Astrocyte (in vitro differentiated cells and primary cell): ENCODE measurements around the gene TCP11. TPM values are rescaled to one million over a fixed set of nuclear protein-coding genes. Genes with fewer than 3 reads are reported as not detected.

Source experiments
- DNase-seq: peaks from one replicate; pipeline ENCODE4 v3.0.0-alpha.2; 2010; ENCODE audit warnings: low read depth
- FAIRE-seq: peaks from 2 replicates; lab custom pipeline; 2011; peaks lifted over from hg19 to GRCh38; lab: Jason Lieb, UNC
- H2AFZ ChIP-seq: 2 replicates; pipeline ENCODE4 v1.6.0; 2012; ENCODE audit warnings: low read depth, low read length, inconsistent platforms
- H3K27ac ChIP-seq: 2 replicates; pipeline ENCODE4 v1.5.1; 2011; ENCODE audit warnings: low read depth, low read length, inconsistent platforms
- H3K27me3 ChIP-seq: 2 replicates; pipeline ENCODE4 v1.6.0; 2011; ENCODE audit warnings: low read length, inconsistent platforms; ENCODE audit not compliant: insufficient read depth
- H3K36me3 ChIP-seq: 2 replicates; pipeline ENCODE4 v1.5.1; 2011; ENCODE audit warnings: low read length, inconsistent platforms; ENCODE audit not compliant: insufficient read depth
- H3K4me1 ChIP-seq: 2 replicates; pipeline ENCODE4 v1.5.1; 2011; ENCODE audit warnings: low read length, inconsistent platforms; ENCODE audit not compliant: insufficient read depth
- H3K4me2 ChIP-seq: 2 replicates; pipeline ENCODE4 v1.6.0; 2012; ENCODE audit warnings: low read length, inconsistent platforms
- H3K4me3 ChIP-seq: 2 replicates; pipeline ENCODE4 v1.5.1; 2011; ENCODE audit warnings: low read depth, mild to moderate bottlenecking, low read length, inconsistent platforms; ENCODE audit not compliant: insufficient read depth
- H3K79me2 ChIP-seq: 2 replicates; pipeline ENCODE4 v1.6.0; 2012; ENCODE audit warnings: mild to moderate bottlenecking, low read length, inconsistent platforms; ENCODE audit not compliant: insufficient read depth
- H3K9ac ChIP-seq: 2 replicates; pipeline ENCODE4 v1.6.0; 2012; ENCODE audit warnings: mild to moderate bottlenecking, low read length, inconsistent platforms
- H3K9me3 ChIP-seq: 2 replicates; pipeline ENCODE4 v1.5.1; 2012; ENCODE audit warnings: low read depth, mild to moderate bottlenecking, low read length, inconsistent platforms; ENCODE audit not compliant: insufficient read depth
- H4K20me1 ChIP-seq: 2 replicates; pipeline ENCODE4 v1.6.0; 2012; ENCODE audit warnings: low read length, inconsistent platforms; ENCODE audit not compliant: insufficient read depth
- H3K27ac Mint-ChIP-seq: one replicate; pipeline ENCODE4 v1.8.0; 2021; ENCODE audit warnings: mild to moderate bottlenecking, mixed read lengths; ENCODE audit not compliant: unreplicated experiment
- H3K27me3 Mint-ChIP-seq: one replicate; pipeline ENCODE4 v1.8.0; 2021; ENCODE audit warnings: low read depth, mixed read lengths; ENCODE audit not compliant: unreplicated experiment
- H3K36me3 Mint-ChIP-seq: one replicate; pipeline ENCODE4 v1.8.0; 2021; ENCODE audit warnings: low read depth, mixed read lengths; ENCODE audit not compliant: unreplicated experiment
- H3K4me1 Mint-ChIP-seq: one replicate; pipeline ENCODE4 v1.8.0; 2021; ENCODE audit warnings: low read depth, mixed read lengths; ENCODE audit not compliant: unreplicated experiment
- H3K4me3 Mint-ChIP-seq: one replicate; pipeline ENCODE4 v1.8.0; 2021; ENCODE audit warnings: mild to moderate bottlenecking, moderate library complexity, mixed read lengths; ENCODE audit not compliant: unreplicated experiment
- H3K9me3 Mint-ChIP-seq: one replicate; pipeline ENCODE4 v1.8.0; 2021; ENCODE audit warnings: mild to moderate bottlenecking, mixed read lengths; ENCODE audit not compliant: unreplicated experiment
- CTCF ChIP-seq: IDR thresholded peaks from 2 replicates; pipeline ENCODE4 v1.5.1; 2011; ENCODE audit warnings: low read depth, mild to moderate bottlenecking, inconsistent platforms, low read length, moderate library complexity; ENCODE audit not compliant: insufficient read depth
- EZH2 ChIP-seq: IDR thresholded peaks from 2 replicates; pipeline ENCODE4 v1.6.1; 2012; ENCODE audit warnings: mild to moderate bottlenecking, low read length, inconsistent platforms; ENCODE audit not compliant: insufficient read depth
- total RNA-seq: library from RNA; stranded (reverse); gene quantifications from 2 replicates; pipeline ENCODE4 v1.2.1, GENCODE V29; 2021

TCP11 gene
- total RNA-seq, 1 donor from 2014 or later = not detected

- no peak overlapping the region for H3K4me3 Mint-ChIP-seq
- Histone ChIP-seq H3K4me3 (no peak overlapping the region), H3K4me1 (no peaks in the 10 kb centered on the region), H4K20me1 (no peaks in the 10 kb centered on the region), H2AFZ (no peak overlapping the region), H3K36me3 (no peaks in the 10 kb centered on the region), H3K9me3 (no peaks in the 10 kb centered on the region), H3K79me2 (no peaks in the 10 kb centered on the region), H3K27ac (no peak overlapping the region), H3K27me3 (no peaks in the 10 kb centered on the region), H3K4me2 (no peak overlapping the region), H3K9ac (no peak overlapping the region)
- H3K4me1 Mint-ChIP-seq = no peaks in the 10 kb centered on the region
- H3K27me3 Mint-ChIP-seq = no peaks in the 10 kb centered on the region
- peaks cover 4% of the 10 kb centered on the region for H3K36me3 Mint-ChIP-seq
- no peak for FAIRE-seq
- no peak overlapping the region for H3K27ac Mint-ChIP-seq
- H3K9me3 Mint-ChIP-seq = no peaks in the 10 kb centered on the region
- TF ChIP-seq CTCF (no peak), EZH2 (no peak)
- no peak for DNase-seq
Measured at GRCh38 chr6:35069262-35069661, 71.9 kb downstream of the TCP11 start.

- no peaks in the 10 kb centered on the region for H3K9me3 ChIP-seq
- DNase-seq = no peak
- Mint-ChIP-seq H3K36me3 (peaks cover 7% of the 10 kb centered on the region), H3K4me3 (no peak overlapping the region), H3K9me3 (no peaks in the 10 kb centered on the region), H3K27me3 (no peaks in the 10 kb centered on the region), H3K4me1 (no peaks in the 10 kb centered on the region), H3K27ac (no peak overlapping the region)
- no peak overlapping the region for H3K4me2 ChIP-seq
- H3K36me3 ChIP-seq = no peaks in the 10 kb centered on the region
- FAIRE-seq = no peak
- H3K79me2 ChIP-seq = no peaks in the 10 kb centered on the region
- H3K9ac ChIP-seq = no peak overlapping the region
- TF ChIP-seq CTCF (no peak), EZH2 (no peak)
- no peak overlapping the region for H2AFZ ChIP-seq
- no peaks in the 10 kb centered on the region for H4K20me1 ChIP-seq
- H3K27me3 ChIP-seq = no peaks in the 10 kb centered on the region
- H3K4me3 ChIP-seq = no peak overlapping the region
- no peak overlapping the region for H3K27ac ChIP-seq
- H3K4me1 ChIP-seq = no peaks in the 10 kb centered on the region
Measured at GRCh38 chr6:35068644-35069043, 72.5 kb downstream of the TCP11 start.

- no peak overlapping the region for H3K9ac ChIP-seq
- H3K4me3 Mint-ChIP-seq = no peak overlapping the region
- H3K27ac Mint-ChIP-seq = no peak overlapping the region
Measured at GRCh38 chr6:35068206-35068605, 72.9 kb downstream of the TCP11 start.

More at GRCh38 chr6:35068206-35068605, 72.9 kb downstream of the TCP11 start:
- no peaks in the 10 kb centered on the region for H3K4me1 Mint-ChIP-seq
- Histone ChIP-seq H3K9me3 (no peaks in the 10 kb centered on the region), H3K4me1 (no peaks in the 10 kb centered on the region), H4K20me1 (no peaks in the 10 kb centered on the region), H3K27ac (no peak overlapping the region), H3K79me2 (no peaks in the 10 kb centered on the region), H2AFZ (no peak overlapping the region), H3K4me2 (no peak overlapping the region), H3K4me3 (no peak overlapping the region), H3K27me3 (no peaks in the 10 kb centered on the region), H3K36me3 (no peaks in the 10 kb centered on the region)
- H3K27me3 Mint-ChIP-seq = no peaks in the 10 kb centered on the region
- DNase-seq (no peak), FAIRE-seq (no peak)
- H3K36me3 Mint-ChIP-seq = peaks cover 10% of the 10 kb centered on the region
- TF ChIP-seq CTCF (no peak), EZH2 (no peak)
- no peaks in the 10 kb centered on the region for H3K9me3 Mint-ChIP-seq
